Mononuclear cell (primary cell): ENCODE data around the gene COL2A1. TPM values are rescaled to one million over a fixed set of nuclear protein-coding genes. Genes with fewer than 3 reads are reported as not detected.

Experiments used
- H3K27me3 ChIP-seq: 2 replicates; pipeline ENCODE4 v1.6.0; 2011; ENCODE audit warnings: low read length, control low read depth; ENCODE audit not compliant: insufficient read depth
- H3K4me1 ChIP-seq: 2 replicates; pipeline ENCODE4 v1.5.1; 2011; ENCODE audit warnings: mild to moderate bottlenecking, low read length, control low read depth; ENCODE audit not compliant: insufficient read depth
- H3K4me3 ChIP-seq: 2 replicates; pipeline ENCODE4 v1.5.1; 2011; ENCODE audit warnings: mild to moderate bottlenecking, low read length, moderate library complexity
- H3K9me3 ChIP-seq: 2 replicates; pipeline ENCODE4 v1.5.1; 2011; ENCODE audit warnings: low read depth, mild to moderate bottlenecking, control low read depth, low read length
- total RNA-seq: library from RNA; depleted of rRNA; stranded (reverse); fragments of >200 nt; gene quantifications from one replicate; pipeline ENCODE4 v1.2.3, GENCODE V29; 2012

COL2A1 gene
- total RNA-seq, 1 donor: not detected

DNA sequence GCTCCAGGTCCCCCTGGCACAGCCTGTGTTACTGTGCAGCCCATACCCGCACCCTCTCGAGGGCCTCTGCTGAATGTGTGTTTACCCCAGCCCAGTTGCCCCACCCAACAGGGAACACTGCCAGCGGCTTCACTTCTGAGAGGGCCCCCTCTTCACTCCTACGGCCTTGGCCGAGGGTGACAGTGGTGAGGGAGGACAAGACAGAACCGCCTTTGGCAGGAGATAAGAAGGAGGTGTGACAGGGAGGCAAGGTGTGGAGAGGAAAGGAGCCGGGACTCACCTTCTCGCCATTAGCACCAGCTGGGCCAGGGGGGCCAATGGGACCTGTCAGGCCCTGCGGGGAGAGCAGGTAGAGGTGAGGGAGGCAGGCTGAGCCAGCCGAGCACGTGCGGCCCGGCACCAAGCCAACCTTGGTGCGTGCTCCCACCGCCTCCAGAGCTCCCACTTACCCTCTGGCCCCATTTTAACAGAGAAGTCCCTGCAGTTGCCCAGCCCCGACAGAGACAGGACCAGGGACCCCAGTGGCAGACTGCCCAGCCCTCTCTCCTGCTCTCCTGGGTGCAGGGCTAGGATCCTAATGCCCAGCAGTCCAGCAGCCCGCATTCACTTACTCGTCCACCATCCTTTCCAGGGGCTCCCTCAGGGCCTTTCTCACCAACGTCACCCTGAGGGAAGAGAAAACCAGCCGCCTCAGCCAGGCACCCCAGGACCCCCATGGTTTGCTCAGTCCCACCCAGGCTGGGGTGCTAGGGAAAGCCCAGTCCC is 22.6 kb downstream of the COL2A1 start:
- Histone ChIP-seq H3K9me3 (no peaks in the 10 kb centered on the region), H3K4me1 (no peaks in the 10 kb centered on the region), H3K27me3 (no peaks in the 10 kb centered on the region), H3K4me3 (no peak overlapping the region)

- H3K4me3 ChIP-seq: no peak overlapping the region
- H3K9me3 ChIP-seq: no peaks in the 10 kb centered on the region
- no peaks in the 10 kb centered on the region for H3K27me3 ChIP-seq
- no peaks in the 10 kb centered on the region for H3K4me1 ChIP-seq
Measured at GRCh38 chr12:47980779-47981495, 23.3 kb downstream of the COL2A1 start.

GRCh38 chr12:47980197-47980596 is 24.1 kb downstream of the COL2A1 start:
- Histone ChIP-seq H3K27me3 (no peaks in the 10 kb centered on the region), H3K9me3 (no peaks in the 10 kb centered on the region), H3K4me1 (no peaks in the 10 kb centered on the region), H3K4me3 (no peak overlapping the region)

GRCh38 chr12:47979686-47980085 is 24.6 kb downstream of the COL2A1 start:
- Histone ChIP-seq H3K4me1 (no peaks in the 10 kb centered on the region), H3K4me3 (no peak overlapping the region), H3K9me3 (no peaks in the 10 kb centered on the region), H3K27me3 (no peaks in the 10 kb centered on the region)

- Histone ChIP-seq H3K27me3 (no peaks in the 10 kb centered on the region), H3K4me3 (no peak overlapping the region), H3K9me3 (no peaks in the 10 kb centered on the region), H3K4me1 (no peaks in the 10 kb centered on the region)
Measured at GRCh38 chr12:47979166-47979565, 25.1 kb downstream of the COL2A1 start.

GRCh38 chr12:47978598-47978873 is 25.7 kb downstream of the COL2A1 start:
- no peaks in the 10 kb centered on the region for H3K27me3 ChIP-seq
- H3K4me3 ChIP-seq: no peak overlapping the region
- H3K4me1 ChIP-seq: no peaks in the 10 kb centered on the region
- no peaks in the 10 kb centered on the region for H3K9me3 ChIP-seq

DNA sequence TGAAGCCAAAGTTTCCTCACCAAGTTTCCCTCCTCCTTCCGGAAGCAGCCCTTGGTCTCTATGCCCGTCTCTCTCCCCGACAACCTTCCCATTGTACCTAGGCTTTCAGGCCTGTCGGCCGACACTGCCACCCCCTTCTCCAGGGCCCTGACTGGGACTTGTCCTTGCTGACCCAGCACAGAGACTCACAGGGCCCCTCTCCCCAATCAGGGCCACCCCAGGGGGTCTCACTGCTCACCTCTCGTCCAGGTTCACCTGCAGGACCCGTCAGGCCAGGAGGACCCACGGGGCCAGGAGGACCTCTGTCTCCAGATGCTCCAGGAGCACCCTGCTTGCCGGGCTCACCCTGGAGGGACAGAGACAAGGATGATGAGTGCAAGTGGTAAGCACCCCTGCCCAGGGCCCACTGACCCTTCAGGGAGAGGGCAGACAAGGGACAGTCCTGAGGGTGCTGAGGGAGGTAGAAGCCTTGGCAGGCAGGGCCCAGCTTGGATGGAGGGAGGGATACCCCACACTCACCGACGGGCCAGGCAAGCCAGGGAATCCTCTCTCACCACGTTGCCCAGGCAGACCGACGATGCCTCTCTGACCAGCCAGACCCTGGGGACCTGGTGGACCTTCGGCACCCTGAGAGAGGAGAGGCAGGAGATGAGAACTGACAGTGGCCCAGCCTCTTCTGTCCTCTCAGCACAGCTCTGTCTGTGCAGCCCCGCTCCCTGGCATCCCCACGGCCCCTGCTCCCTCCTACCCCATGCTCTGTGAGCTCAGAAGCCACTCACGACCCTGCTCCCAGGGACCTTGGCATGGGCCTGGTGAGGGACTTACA is 26.3 kb downstream of the COL2A1 start:
- no peaks in the 10 kb centered on the region for H3K27me3 ChIP-seq
- H3K4me1 ChIP-seq: no peaks in the 10 kb centered on the region
- no peak overlapping the region for H3K4me3 ChIP-seq
- H3K9me3 ChIP-seq: no peaks in the 10 kb centered on the region

- Histone ChIP-seq H3K4me3 (no peak overlapping the region), H3K9me3 (no peaks in the 10 kb centered on the region), H3K4me1 (no peaks in the 10 kb centered on the region), H3K27me3 (no peaks in the 10 kb centered on the region)
Measured at GRCh38 chr12:47977046-47977771, 27.1 kb downstream of the COL2A1 start.

DNA sequence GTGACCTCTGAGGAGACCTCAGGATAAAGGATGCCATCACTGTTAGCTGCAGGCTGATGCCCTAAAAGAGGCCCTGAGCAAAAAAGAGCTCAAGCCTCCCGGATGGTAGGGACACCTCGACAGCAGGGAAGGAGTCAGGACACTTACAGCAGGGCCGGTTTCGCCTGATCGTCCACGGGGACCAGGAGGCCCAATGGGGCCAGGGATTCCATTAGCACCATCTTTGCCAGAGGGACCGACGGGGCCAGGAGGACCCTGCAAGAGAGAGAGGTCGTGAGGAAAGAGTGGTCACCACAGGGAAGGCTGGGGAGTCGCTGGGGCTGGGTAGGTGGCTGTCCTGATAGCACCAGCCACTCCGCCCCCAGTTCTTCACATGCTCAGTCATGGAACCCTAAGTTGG is 28.5 kb downstream of the COL2A1 start:
- H3K4me3 ChIP-seq: no peak overlapping the region
- no peaks in the 10 kb centered on the region for H3K4me1 ChIP-seq
- H3K27me3 ChIP-seq: no peaks in the 10 kb centered on the region
- H3K9me3 ChIP-seq: no peaks in the 10 kb centered on the region

DNA sequence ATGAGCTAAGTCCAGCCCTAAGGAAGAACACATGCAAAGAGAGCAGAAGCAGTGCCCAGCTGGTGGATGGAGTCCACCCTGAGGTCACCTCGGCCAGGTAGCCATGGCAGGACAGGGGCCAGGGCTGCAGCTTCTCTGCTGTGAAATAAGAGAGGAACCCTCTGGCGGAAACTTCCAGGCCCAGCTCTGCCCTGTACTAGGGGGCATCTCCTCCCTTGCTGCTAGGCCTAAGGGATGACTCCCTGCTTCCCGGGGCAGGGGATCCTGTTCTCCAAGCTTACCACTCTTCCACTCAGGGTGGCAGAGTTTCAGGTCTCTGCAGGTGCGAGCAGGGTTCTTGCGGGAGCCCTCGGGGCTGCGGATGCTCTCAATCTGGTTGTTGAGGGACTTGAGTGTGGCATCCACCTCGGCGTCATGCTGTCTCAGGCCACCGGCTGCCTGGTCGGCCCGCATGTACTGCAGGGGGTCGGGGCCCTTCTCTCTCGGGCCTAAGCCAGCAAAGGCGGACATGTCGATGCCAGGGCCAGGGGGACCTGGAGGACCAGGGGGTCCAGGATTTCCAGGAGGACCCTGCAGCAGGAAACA is 29.1 kb downstream of the COL2A1 start:
- Histone ChIP-seq H3K4me1 (no peaks in the 10 kb centered on the region), H3K27me3 (no peaks in the 10 kb centered on the region), H3K9me3 (no peaks in the 10 kb centered on the region)

GRCh38 chr12:47973870-47974269 is 30.4 kb downstream of the COL2A1 start:
- no peaks in the 10 kb centered on the region for H3K27me3 ChIP-seq
- H3K9me3 ChIP-seq: no peaks in the 10 kb centered on the region
- H3K4me3 ChIP-seq: no peak overlapping the region
- no peaks in the 10 kb centered on the region for H3K4me1 ChIP-seq

More for the DNA sequence above, 29.1 kb downstream of the COL2A1 start:
- H3K4me3 ChIP-seq: no peak overlapping the region

GRCh38 chr12:47972895-47973294 is 31.4 kb downstream of the COL2A1 start:
- Histone ChIP-seq H3K4me1 (no peaks in the 10 kb centered on the region), H3K27me3 (no peaks in the 10 kb centered on the region), H3K9me3 (no peaks in the 10 kb centered on the region), H3K4me3 (no peak overlapping the region)

DNA sequence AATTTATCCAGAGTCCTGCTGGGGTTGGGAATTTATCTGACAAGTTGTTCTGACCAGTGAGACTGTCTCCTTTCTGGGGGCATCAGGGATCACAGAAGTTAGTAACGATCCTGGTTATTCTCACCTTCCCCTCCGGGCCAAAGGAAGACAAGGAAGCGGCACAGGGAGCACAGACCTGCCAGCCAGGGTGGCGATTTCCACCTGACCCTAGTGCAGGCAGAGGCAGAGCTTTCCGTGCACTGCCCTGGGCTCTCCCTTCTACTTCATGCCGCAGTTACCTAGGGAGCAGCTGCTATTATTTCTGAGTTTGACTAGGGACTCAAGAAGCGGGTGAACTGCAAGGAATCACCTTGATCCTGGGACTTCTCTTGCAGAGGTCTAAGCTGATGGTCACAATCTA is 33.4 kb downstream of the COL2A1 start:
- no peaks in the 10 kb centered on the region for H3K4me1 ChIP-seq
- no peaks in the 10 kb centered on the region for H3K9me3 ChIP-seq
- H3K4me3 ChIP-seq: no peak overlapping the region
- H3K27me3 ChIP-seq: no peaks in the 10 kb centered on the region

DNA sequence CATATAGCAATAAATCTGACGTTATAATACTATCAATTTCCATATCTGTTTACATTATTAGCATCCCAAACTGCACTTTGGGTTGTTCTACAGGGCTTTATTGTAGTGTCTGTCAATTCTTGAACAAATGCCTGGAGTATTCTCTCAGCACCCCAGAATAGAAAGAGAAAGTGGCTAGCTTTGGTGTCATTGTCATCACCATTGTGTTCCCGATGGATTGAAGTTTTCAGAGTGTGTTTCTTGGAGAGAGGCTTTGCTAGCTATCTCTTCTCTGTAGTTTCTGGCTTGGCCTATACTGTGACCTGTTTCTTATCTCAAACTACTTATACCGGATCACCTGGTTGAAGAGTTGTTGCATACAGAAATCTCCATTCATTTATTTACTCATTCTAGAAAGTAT is 34.4 kb downstream of the COL2A1 start:
- Histone ChIP-seq H3K9me3 (no peaks in the 10 kb centered on the region), H3K4me3 (no peak overlapping the region), H3K4me1 (no peaks in the 10 kb centered on the region), H3K27me3 (no peaks in the 10 kb centered on the region)
